Ishikawa (cell line): ENCODE data around the gene P2RX6.

Experiments used
- EP300 ChIP-seq: IDR thresholded peaks from 2 replicates; pipeline ENCODE4 v1.6.1; 2012; ENCODE audit warnings: borderline replicate concordance
- MAX ChIP-seq: IDR thresholded peaks from 2 replicates; pipeline ENCODE4 v1.6.1; 2012
- USF1 ChIP-seq: IDR thresholded peaks from 2 replicates; pipeline ENCODE4 v1.6.1; 2012
- ZBTB7A ChIP-seq: IDR thresholded peaks from 2 replicates; pipeline ENCODE4 v1.6.1; 2012; ENCODE audit warnings: low read depth

- TF ChIP-seq EP300 (no peak), USF1 (no peak), MAX (no peak), ZBTB7A (peak; percentile 70; the same call in 1 of the 2 replicates)
Observed at GRCh38 chr22:21013657-21014201, 1.2 kb upstream of the P2RX6 start.
